Left colon (tissue), 2 donors: ENCODE results near the gene NKX2-3. TPM values are rescaled to one million over a fixed set of nuclear protein-coding genes. Genes with fewer than 3 reads are reported as not detected.

Experiments used
- ATAC-seq: fragments of 200-7000 bp; cut with Tn5 transposase; one replicate; pipeline ENCODE4 v1.9.1; 2020; ENCODE audit warnings: mild to moderate bottlenecking, moderate library complexity
- DNase-seq, 2 donors: peaks; one replicate each; pipeline ENCODE4 v3.0.0-alpha.2; 2020
- intact Hi-C, 2 donors: fragments of 100-400 bp; cut with DNase I in 1 of 2; cut with micrococcal nuclease in 1 of 2; formaldehyde crosslinking; loops; one replicate each; pipeline versions ENCODE4 v1.11.2 to v1.14.0; 2022; cut with DNase I, micrococcal nuclease
- long read RNA-seq: library from polyadenylated mRNA; unstranded; transcript quantifications from one replicate; pipeline ENCODE4 v2.0.0, GENCODE V29; 2021
- total RNA-seq, 2 donors: library from RNA; stranded (reverse); fragmentation: NEBNext Ultra II Directional; extraction: Animal tissue kit (Norgen Biotek cat#: 25700); gene quantifications; one replicate each; pipeline ENCODE4 v1.2.1, GENCODE V29; 2021
- donor health status: DM: no; HTN: no; CAD: no.
- donor health status: DM: yes; HTN: yes; CAD: no.

Gene NKX2-3
- total RNA-seq, result 10 to 100 TPM in 1 of 2 donors, 1 to 10 TPM in 1; 3.4 to 11.7 TPM
- long read RNA-seq, transcript NKX2-3-201 (2 exons, 2,097 nt), result major isoform, 7 of 12 reads
- long read RNA-seq, partial matches to known transcripts, result 2 of 12 reads
- long read RNA-seq, other reads (novel, unspliced or antisense), result 0 of 12 reads

- ATAC-seq, result peak; percentile 60
- peak; percentile 85 to 94 for DNase-seq
- intact Hi-C loops, result loop anchor here in 1 of 2 donors (10.0 kb wide), 1 partner anchor 98 kb away; the partner anchor contains the start of gene GOT1
Measured at GRCh38 chr10:99532687-99533495, at the start of gene NKX2-3. Gene NKX2-3 (plus strand): TSS chr10:99532942. CDS start chr10:99533132, 190 bp downstream.

GRCh38 chr10:99484626-99485581 is 47.8 kb upstream of the NKX2-3 start:
- intact Hi-C loops, result no loop called here
- ATAC-seq (no peak), DNase-seq (no peak)

GRCh38 chr10:99487125-99487807 is 45.5 kb upstream of the NKX2-3 start:
- no peak for ATAC-seq
- intact Hi-C loops, result no loop called here
- DNase-seq, result no peak

- intact Hi-C loops, result no loop called here
- DNase-seq (no peak), ATAC-seq (no peak)
Measured at GRCh38 chr10:99489271-99489670, 43.5 kb upstream of the NKX2-3 start.

- intact Hi-C loops, result no loop called here
- ATAC-seq (no peak), DNase-seq (no peak)
Measured at GRCh38 chr10:99497343-99498025, 35.3 kb upstream of the NKX2-3 start.

- ATAC-seq, result no peak
- intact Hi-C loops, result no loop called here
- no peak for DNase-seq
Measured at GRCh38 chr10:99506416-99506815, 26.3 kb upstream of the NKX2-3 start.

- intact Hi-C loops, result no loop called here
Measured at GRCh38 chr10:99507265-99507664, 25.5 kb upstream of the NKX2-3 start.

GRCh38 chr10:99513061-99513460 is 19.7 kb upstream of the NKX2-3 start:
- intact Hi-C loops, result no loop called here
- ATAC-seq, result no peak
- DNase-seq, result no peak

More at GRCh38 chr10:99507265-99507664, 25.5 kb upstream of the NKX2-3 start:
- DNase-seq (no peak), ATAC-seq (no peak)

- intact Hi-C loops, result no loop called here
- no peak for DNase-seq
- no peak for ATAC-seq
Measured at GRCh38 chr10:99519690-99520039, 13.1 kb upstream of the NKX2-3 start.

- ATAC-seq (peak; percentile 67), DNase-seq (peak in 1 of 2 donors; percentile 42)
- intact Hi-C loops, result no loop called here
Measured at GRCh38 chr10:99520040-99520846, 12.5 kb upstream of the NKX2-3 start.

- intact Hi-C loops, result no loop called here
- ATAC-seq, result peak; percentile 26
- no peak for DNase-seq
Measured at GRCh38 chr10:99520847-99521764, 11.6 kb upstream of the NKX2-3 start.

GRCh38 chr10:99521765-99522469 is 10.8 kb upstream of the NKX2-3 start:
- ATAC-seq, result peak; percentile 30
- intact Hi-C loops, result no loop called here
- DNase-seq, result peak in 1 of 2 donors; percentile 24

- ATAC-seq (peak; percentile 6), DNase-seq (peak in 1 of 2 donors; percentile 23)
Measured at GRCh38 chr10:99522470-99523250, 10.1 kb upstream of the NKX2-3 start.

GRCh38 chr10:99523251-99523773 is 9.4 kb upstream of the NKX2-3 start:
- intact Hi-C loops, result no loop called here
- no peak for ATAC-seq
- DNase-seq, result peak in 1 of 2 donors; percentile 40

More at GRCh38 chr10:99522470-99523250, 10.1 kb upstream of the NKX2-3 start:
- intact Hi-C loops, result no loop called here
